HepG2 (cell line): ENCODE data around the gene CTSW. TPM values are rescaled to one million over a fixed set of nuclear protein-coding genes. Genes with fewer than 3 reads are reported as not detected.

ENCODE experiments used
- ARNT2 ChIP-seq: sonication (generic); formaldehyde crosslinking; IDR thresholded peaks from 2 replicates; pipeline ENCODE4 v1.8.0; 2022; ENCODE audit warnings: mild to moderate bottlenecking, low read depth, missing genetic modification reagents, moderate library complexity
- CREM ChIP-seq, 2 experiments: sonication (generic) in 1 of 2; formaldehyde crosslinking in 1 of 2; IDR thresholded peaks; 2 replicates each; pipeline versions ENCODE4 v1.4.0 to v1.6.1; 2016 to 2020; ENCODE audit warnings: antibody characterized with exemption in 1 of 2, mild to moderate bottlenecking in 1 of 2, missing genetic modification reagents in 1 of 2
- ETV6 ChIP-seq: sonication (generic); formaldehyde crosslinking; conservative IDR thresholded peaks from 2 replicates; pipeline ENCODE4 v1.4.0; 2020; ENCODE audit warnings: missing genetic modification reagents
- IKZF4 ChIP-seq: sonication (generic); formaldehyde crosslinking; IDR thresholded peaks from 2 replicates; pipeline ENCODE4 v1.5.1; 2020; ENCODE audit warnings: borderline replicate concordance, mild to moderate bottlenecking, low read depth, missing genetic modification reagents; ENCODE audit errors: not compliant biosample characterization
- KDM5B ChIP-seq: sonication (generic); formaldehyde crosslinking; IDR thresholded peaks from 2 replicates; pipeline ENCODE4 v1.4.0; 2020; ENCODE audit warnings: missing genetic modification reagents, mild to moderate bottlenecking, borderline replicate concordance
- MXD4 ChIP-seq: IDR thresholded peaks from 2 replicates; pipeline ENCODE4 v1.6.1; 2016; ENCODE audit warnings: mild to moderate bottlenecking, missing biosample characterization, missing genetic modification reagents
- SCMH1 ChIP-seq: sonication (generic); formaldehyde crosslinking; IDR thresholded peaks from 2 replicates; pipeline ENCODE4 v1.9.0; 2021; ENCODE audit warnings: missing genetic modification reagents, mild to moderate bottlenecking, borderline replicate concordance
- SKI ChIP-seq: fragments of 450-650 bp; IDR thresholded peaks from one replicate; pipeline ENCODE4 v1.6.1; 2018; ENCODE audit warnings: mild to moderate bottlenecking; ENCODE audit not compliant: partially characterized antibody
- ZBTB43 ChIP-seq: sonication (generic); formaldehyde crosslinking; conservative IDR thresholded peaks from 2 replicates; pipeline ENCODE4 v1.4.0; 2020; ENCODE audit warnings: missing genetic modification reagents
- ZNF280B ChIP-seq: sonication (generic); formaldehyde crosslinking; IDR thresholded peaks from 2 replicates; pipeline ENCODE4 v1.5.0; 2020; ENCODE audit warnings: missing genetic modification reagents, mild to moderate bottlenecking, borderline replicate concordance
- ZNF350 ChIP-seq: sonication (generic); formaldehyde crosslinking; IDR thresholded peaks from 2 replicates; pipeline ENCODE4 v1.4.0; 2020; ENCODE audit warnings: mild to moderate bottlenecking, low read depth, missing genetic modification reagents, borderline replicate concordance
- ZNF770 ChIP-seq: sonication (generic); formaldehyde crosslinking; IDR thresholded peaks from 2 replicates; pipeline ENCODE4 v1.5.0; 2020; ENCODE audit warnings: mild to moderate bottlenecking, missing genetic modification reagents
- ZNF800 ChIP-seq: sonication (generic); formaldehyde crosslinking; IDR thresholded peaks from 2 replicates; pipeline ENCODE4 v1.4.0; 2020; ENCODE audit warnings: missing genetic modification reagents
- polyA plus RNA-seq, 8 experiments: library from polyadenylated mRNA; depleted of rRNA in 3 of 8; stranded (reverse) in 7 of 8; unstranded in 1 of 8; fragments of >200 nt; fragmentation: Illumina TruSeq in 4 of 8; extraction: Trizol in 4 of 8; gene quantifications; 2 replicates each; pipeline versions ENCODE4 v1.2.1 to v1.2.3, GENCODE V29; 2011 to 2016; ENCODE audit warnings: low read depth in 4 of 8, missing spikeins in 1 of 8, mixed read lengths in 1 of 8; ENCODE audit not compliant: insufficient read depth in 1 of 8
- total RNA-seq, 5 experiments: library from RNA; depleted of rRNA; stranded (reverse); fragments of >200 nt; fragmentation: Illumina TruSeq; extraction: Trizol; gene quantifications; 2 replicates each; pipeline ENCODE4 v1.2.3, GENCODE V29; 2016; ENCODE audit warnings: low read depth in 1 of 5

The CTSW gene
- total and polyA plus RNA-seq, 2 of the 13 experiments (the other 11 are each of a cell fraction or from before 2014, with no cell fraction given), result 0.09 TPM; not detected in 1

- TF ChIP-seq CREM (IDR thresholded peaks at IDR 0.05) (no peak), CREM (CRISPR knock-in tag; IDR thresholded peaks at IDR 0.05) (no peak), MXD4 (CRISPR knock-in tag) (peak; percentile 83), SKI (no peak), ARNT2 (CRISPR knock-in tag) (peak; percentile 68; the same call in 1 of the 2 replicates), ZNF800 (CRISPR knock-in tag) (0 out of 2 replicates have a peak, but pooled peaks have one; percentile 5), IKZF4 (CRISPR knock-in tag) (no peak), KDM5B (CRISPR knock-in tag) (peak; percentile 72; the same call in 1 of the 2 replicates), SCMH1 (CRISPR knock-in tag) (no peak), ZNF770 (CRISPR knock-in tag) (no peak; the same call in 1 of the 2 replicates), ZNF350 (CRISPR knock-in tag) (peak; percentile 70; the same call in 1 of the 2 replicates), ZBTB43 (CRISPR knock-in tag) (no peak), ETV6 (CRISPR knock-in tag) (0 out of 2 replicates have a peak, but pooled peaks have one; percentile 60), ZNF280B (CRISPR knock-in tag) (peak; percentile 82)
Measured at GRCh38 chr11:65899356-65900124, 19.9 kb downstream of the CTSW start (continued).
